H1 (cell line): ENCODE results near the gene ART4. TPM values are rescaled to one million over a fixed set of nuclear protein-coding genes. Genes with fewer than 3 reads are reported as not detected.

ENCODE experiments used
- EP300 ChIP-seq, 2 experiments: IDR thresholded peaks; 1 replicate in 1 of 2; 2 replicates in 1 of 2; pipeline ENCODE4 v1.6.1; 2011 to 2012; ENCODE audit warnings: low read depth in 2 of 2, low read length in 2 of 2, mild to moderate bottlenecking in 2 of 2, borderline replicate concordance in 1 of 2, inconsistent platforms in 1 of 2, moderate library complexity in 1 of 2
- FOSL1 ChIP-seq: IDR thresholded peaks from 2 replicates; pipeline ENCODE4 v1.6.1; 2011; ENCODE audit warnings: mild to moderate bottlenecking, low read depth, low read length, moderate library complexity; ENCODE audit not compliant: insufficient read depth
- YY1 ChIP-seq: IDR thresholded peaks from 2 replicates; pipeline ENCODE4 v1.6.1; 2011; ENCODE audit warnings: low read depth, mild to moderate bottlenecking, low read length
- polyA plus RNA-seq, 7 experiments: library from polyadenylated mRNA; depleted of rRNA in 3 of 7; stranded (reverse) in 5 of 7; unstranded in 2 of 7; fragments of >200 nt in 5 of 7; fragments of 200-250 nt in 2 of 7; gene quantifications; 1 replicate in 5 of 7; 2 replicates in 1 of 7; 4 replicates in 1 of 7; pipeline versions ENCODE4 v1.2.1 to v1.2.3, GENCODE V29; 2011 to 2013; ENCODE audit warnings: missing spikeins in 2 of 7, mixed read lengths in 2 of 7
- total RNA-seq: library from RNA; stranded (reverse); fragmentation: NEBNext Ultra II Directional; extraction: Animal tissue kit (Norgen Biotek cat#: 25700); gene quantifications from 2 replicates; pipeline ENCODE4 v1.2.1, GENCODE V29; 2021

Gene ART4
- total and polyA plus RNA-seq, 2 of the 8 experiments (the other 6 are each of a cell fraction or from before 2014, with no cell fraction given), result not detected

DNA sequence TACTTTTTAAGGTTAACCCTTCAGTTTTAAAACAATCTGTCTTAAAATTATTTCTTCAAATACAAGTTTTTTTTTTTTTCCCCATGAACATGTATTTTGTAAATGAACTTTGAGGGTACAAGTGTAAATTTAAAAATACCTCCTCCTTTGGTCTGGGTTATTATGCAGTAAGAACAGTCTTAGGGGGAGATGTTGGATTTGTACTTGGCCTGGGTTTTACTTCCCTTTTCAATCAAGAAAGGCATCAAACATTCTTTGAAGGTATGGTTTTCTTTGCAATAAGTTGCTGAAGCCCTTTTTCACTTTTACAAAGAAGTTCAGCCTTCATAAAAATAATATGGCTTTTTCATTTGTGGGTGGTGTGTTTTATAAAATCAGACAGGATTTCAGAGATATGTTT lies 60.6 kb downstream of the ART4 start (continued):
- TF ChIP-seq FOSL1, result no peak
- no peak for TF ChIP-seq YY1
- TF ChIP-seq EP300 (IDR thresholded peaks at IDR 0.05; ENCODE audit: borderline replicate concordance in 1 of 2, low read depth in 2 of 2, low read length in 2 of 2), result no peak
